Measurements from ENCODE around the gene P2RY6. TPM values are rescaled to one million over a fixed set of nuclear protein-coding genes. Genes with fewer than 3 reads are reported as not detected.

P2RY6 gene
- total and polyA plus RNA-seq, 10 of the 15 experiments (the other 5 are each of a cell fraction or from before 2014, with no cell fraction given): 0.05 to 0.90 (median 0.22) TPM; not detected in 4

GRCh38 chr11:73325036-73325981, 53.2 kb downstream of the P2RY6 start (continued):
- TF ChIP-seq, protein P1, sequence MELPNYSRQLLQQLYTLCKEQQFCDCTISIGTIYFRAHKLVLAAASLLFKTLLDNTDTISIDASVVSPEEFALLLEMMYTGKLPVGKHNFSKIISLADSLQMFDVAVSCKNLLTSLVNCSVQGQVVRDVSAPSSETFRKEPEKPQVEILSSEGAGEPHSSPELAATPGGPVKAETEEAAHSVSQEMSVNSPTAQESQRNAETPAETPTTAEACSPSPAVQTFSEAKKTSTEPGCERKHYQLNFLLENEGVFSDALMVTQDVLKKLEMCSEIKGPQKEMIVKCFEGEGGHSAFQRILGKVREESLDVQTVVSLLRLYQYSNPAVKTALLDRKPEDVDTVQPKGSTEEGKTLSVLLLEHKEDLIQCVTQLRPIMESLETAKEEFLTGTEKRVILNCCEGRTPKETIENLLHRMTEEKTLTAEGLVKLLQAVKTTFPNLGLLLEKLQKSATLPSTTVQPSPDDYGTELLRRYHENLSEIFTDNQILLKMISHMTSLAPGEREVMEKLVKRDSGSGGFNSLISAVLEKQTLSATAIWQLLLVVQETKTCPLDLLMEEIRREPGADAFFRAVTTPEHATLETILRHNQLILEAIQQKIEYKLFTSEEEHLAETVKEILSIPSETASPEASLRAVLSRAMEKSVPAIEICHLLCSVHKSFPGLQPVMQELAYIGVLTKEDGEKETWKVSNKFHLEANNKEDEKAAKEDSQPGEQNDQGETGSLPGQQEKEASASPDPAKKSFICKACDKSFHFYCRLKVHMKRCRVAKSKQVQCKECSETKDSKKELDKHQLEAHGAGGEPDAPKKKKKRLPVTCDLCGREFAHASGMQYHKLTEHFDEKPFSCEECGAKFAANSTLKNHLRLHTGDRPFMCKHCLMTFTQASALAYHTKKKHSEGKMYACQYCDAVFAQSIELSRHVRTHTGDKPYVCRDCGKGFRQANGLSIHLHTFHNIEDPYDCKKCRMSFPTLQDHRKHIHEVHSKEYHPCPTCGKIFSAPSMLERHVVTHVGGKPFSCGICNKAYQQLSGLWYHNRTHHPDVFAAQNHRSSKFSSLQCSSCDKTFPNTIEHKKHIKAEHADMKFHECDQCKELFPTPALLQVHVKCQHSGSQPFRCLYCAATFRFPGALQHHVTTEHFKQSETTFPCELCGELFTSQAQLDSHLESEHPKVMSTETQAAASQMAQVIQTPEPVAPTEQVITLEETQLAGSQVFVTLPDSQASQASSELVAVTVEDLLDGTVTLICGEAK (IDR thresholded peaks at IDR 0.05; ENCODE audit: borderline replicate concordance): no peak
- TF ChIP-seq ZZZ3 (IDR thresholded peaks at IDR 0.05; ENCODE audit: control insufficient read depth, insufficient read length, low read depth): no peak
- peak; percentile 58 for TF ChIP-seq NR2F1 (conservative IDR thresholded peaks at IDR 0.05)
- TF ChIP-seq CUX1 (IDR thresholded peaks at IDR 0.05; ENCODE audit: insufficient replicate concordance, low read depth, low read length): peak; percentile 22
- no peak for TF ChIP-seq ZNF217 (IDR thresholded peaks at IDR 0.05)
- TF ChIP-seq RBBP5 (conservative IDR thresholded peaks at IDR 0.05): no peak
- TF ChIP-seq POLR2AphosphoS2 (IDR thresholded peaks at IDR 0.05; ENCODE audit: low read depth, low read length): no peak
- no peak for TF ChIP-seq STAT1 (conservative IDR thresholded peaks at IDR 0.05)
- TF ChIP-seq EP300 (IDR thresholded peaks at IDR 0.05; ENCODE audit: borderline replicate concordance in 1 of 2, control insufficient read depth in 1 of 2, low read depth in 2 of 2, low read length in 2 of 2): no peak; a peak in 2 of 4 replicates
